ENCODE results near the gene ZNF700. TPM values are rescaled to one million over a fixed set of nuclear protein-coding genes. Genes with fewer than 3 reads are reported as not detected.
"Not testable (repeated sequence)": the region's sequence is repeated elsewhere in the genome, so short reads cannot be mapped to it uniquely, and the experiment has no call there.

The ZNF700 gene
- total RNA-seq, 1 experiment from 2014 or later: 9.3 TPM

DNA sequence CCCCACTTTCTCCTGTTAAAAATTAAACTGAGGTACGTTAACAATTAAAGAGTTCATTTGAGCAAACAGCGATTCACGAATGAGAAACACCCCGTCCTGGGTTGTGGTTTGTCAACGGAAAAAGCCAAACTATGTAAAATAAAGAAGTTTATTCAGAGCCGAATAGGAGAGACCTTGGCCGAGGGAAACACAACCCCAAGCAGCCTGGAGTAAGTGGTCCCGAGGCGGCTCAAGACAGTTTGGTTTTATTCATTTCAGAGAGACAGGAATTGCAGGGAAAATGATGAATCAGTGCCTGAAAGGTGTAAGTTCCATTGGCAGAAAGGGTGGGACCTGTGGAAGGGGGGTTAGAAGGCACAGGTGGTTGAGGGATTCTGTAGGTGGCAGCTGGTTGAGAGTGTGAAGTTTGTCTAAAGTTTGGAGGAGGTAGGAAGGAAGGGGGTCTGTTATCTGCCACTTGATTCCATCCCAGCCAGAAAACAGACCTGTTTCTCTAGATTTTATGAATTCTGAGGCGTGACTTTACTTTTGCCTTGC is 812 bp downstream of the ZNF700 start:
- H3K27me3 ChIP-seq (ENCODE audit: insufficient read depth, low read length); H3K9me3 ChIP-seq (ENCODE audit: control insufficient read depth in 1 of 2, insufficient read depth in 1 of 2, low read depth in 1 of 2, low read length in 2 of 2); H4K20me1 ChIP-seq (ENCODE audit: insufficient read depth); CTCF ChIA-PET; H3K36me3 ChIP-seq (ENCODE audit: control insufficient read depth in 1 of 2, insufficient read depth in 2 of 2, low read length in 2 of 2); DNase-seq (ENCODE audit: low read depth, low spot score); BruUV-seq (replicated peaks); H3K9me2 ChIP-seq (ENCODE audit: insufficient read depth); POLR2A ChIA-PET; H2AFZ ChIP-seq (ENCODE audit: low read depth, low read length, poor library complexity, severe bottlenecking); RAD21 ChIA-PET (ENCODE audit: low non-redundant PET in 1 of 2, low total read pairs in 2 of 2, uncharacterized antibody in 2 of 2, unreplicated experiment in 2 of 2); ATAC-seq: not testable (repeated sequence)
- Histone ChIP-seq H3K4me2 (ENCODE audit: low read length) (peak overlapping the region; percentile 94), H3K4me1 (ENCODE audit: control insufficient read depth in 1 of 2, insufficient read depth in 2 of 2, low read length in 2 of 2) (peaks cover 0 to 22% of the 10 kb centered on the region in 2 experiments; a peak in 2 of 4 replicates), H3K4me3 (replicated peaks in 1 of 2; ENCODE audit: low read depth in 1 of 2, low read length in 2 of 2) (peak overlapping the region; percentile 79 to 86), H3K9ac (ENCODE audit: low read length) (peak overlapping the region; percentile 83), H3K79me2 (ENCODE audit: insufficient read depth, low read length) (peaks cover 38% of the 10 kb centered on the region), H3K27ac (ENCODE audit: low read depth, low read length) (peak overlapping the region; percentile 94)
- intact Hi-C loops (cut with micrococcal nuclease): loop anchor here (10.0 kb wide), 1 partner anchor 739 kb away; the partner anchor contains the start of genes MAN2B1 and WDR83

DNA sequence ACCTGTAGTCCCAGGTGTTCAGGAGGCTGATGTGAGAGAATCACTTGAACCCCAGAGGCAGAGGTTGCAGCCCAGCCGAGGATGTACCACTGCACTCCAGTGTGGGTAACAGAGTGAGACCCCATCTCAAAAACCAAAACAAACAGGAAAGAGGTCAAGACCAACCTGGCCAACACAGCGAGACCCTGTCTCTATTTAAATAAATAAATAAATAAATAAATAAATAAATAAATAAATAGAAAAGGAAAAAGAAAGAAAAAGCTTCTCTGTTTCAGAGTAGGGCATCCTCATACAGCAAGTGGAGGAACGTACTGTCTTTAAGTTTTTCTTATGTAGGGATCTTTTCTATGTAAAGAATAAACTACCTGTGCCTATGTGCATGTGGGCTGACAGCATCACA is 2.3 kb downstream of the ZNF700 start:
- Histone ChIP-seq H3K27me3 (ENCODE audit: insufficient read depth, low read length) (no peaks in the 10 kb centered on the region), H3K36me3 (ENCODE audit: control insufficient read depth in 1 of 2, insufficient read depth in 2 of 2, low read length in 2 of 2) (0 out of 4 replicates have a peak, but pooled peaks cover 0 to 9% of the 10 kb centered on the region in 2 experiments), H3K4me1 (ENCODE audit: control insufficient read depth in 1 of 2, insufficient read depth in 2 of 2, low read length in 2 of 2) (peaks cover 0 to 22% of the 10 kb centered on the region in 2 experiments; a peak in 2 of 4 replicates), H2AFZ (ENCODE audit: low read depth, low read length, poor library complexity, severe bottlenecking) (no peak overlapping the region), H3K27ac (ENCODE audit: low read depth, low read length) (no peak overlapping the region), H3K9me2 (ENCODE audit: insufficient read depth) (no peaks in the 10 kb centered on the region), H3K4me2 (ENCODE audit: low read length) (no peak overlapping the region), H3K79me2 (ENCODE audit: insufficient read depth, low read length) (peaks cover 52% of the 10 kb centered on the region), H4K20me1 (ENCODE audit: insufficient read depth) (no peaks in the 10 kb centered on the region), H3K9ac (ENCODE audit: low read length) (no peak overlapping the region), H3K9me3 (ENCODE audit: control insufficient read depth in 1 of 2, insufficient read depth in 1 of 2, low read depth in 1 of 2, low read length in 2 of 2) (peaks cover 0 to 7% of the 10 kb centered on the region in 2 experiments; a peak in 2 of 4 replicates), H3K4me3 (replicated peaks in 1 of 2; ENCODE audit: low read depth in 1 of 2, low read length in 2 of 2) (no peak overlapping the region)
- ATAC-seq (no peak), DNase-seq (ENCODE audit: low read depth, low spot score) (no peak)
- POLR2A ChIA-PET: no interaction called here
- RAD21 ChIA-PET (ENCODE audit: low non-redundant PET in 1 of 2, low total read pairs in 2 of 2, uncharacterized antibody in 2 of 2, unreplicated experiment in 2 of 2): no interaction called here
- no TSS peak for BruUV-seq (replicated peaks)
- TF ChIP-seq CBX3 (IDR thresholded peaks at IDR 0.05; ENCODE audit: low read depth) (no peak), RAD21 (IDR thresholded peaks at IDR 0.05; ENCODE audit: low read depth) (no peak), SP1 (IDR thresholded peaks at IDR 0.05; ENCODE audit: low read depth) (no peak), JUND (IDR thresholded peaks at IDR 0.05) (no peak), EZH2 (IDR thresholded peaks at IDR 0.05) (no peak), POLR2A (IDR thresholded peaks at IDR 0.05; ENCODE audit: borderline replicate concordance, extremely low read depth, insufficient read depth, insufficient read length) (no peak), SIN3A (IDR thresholded peaks at IDR 0.05; ENCODE audit: low read depth) (no peak), YY1 (IDR thresholded peaks at IDR 0.05; ENCODE audit: extremely low read depth, insufficient replicate concordance, low read depth, low read length) (no peak), EZH2phosphoT487 (IDR thresholded peaks at IDR 0.05; ENCODE audit: borderline replicate concordance) (no peak)
- TF ChIP-seq, protein P1, sequence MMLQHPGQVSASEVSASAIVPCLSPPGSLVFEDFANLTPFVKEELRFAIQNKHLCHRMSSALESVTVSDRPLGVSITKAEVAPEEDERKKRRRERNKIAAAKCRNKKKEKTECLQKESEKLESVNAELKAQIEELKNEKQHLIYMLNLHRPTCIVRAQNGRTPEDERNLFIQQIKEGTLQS (IDR thresholded peaks at IDR 0.05): no peak
- TF ChIP-seq, protein P2, sequence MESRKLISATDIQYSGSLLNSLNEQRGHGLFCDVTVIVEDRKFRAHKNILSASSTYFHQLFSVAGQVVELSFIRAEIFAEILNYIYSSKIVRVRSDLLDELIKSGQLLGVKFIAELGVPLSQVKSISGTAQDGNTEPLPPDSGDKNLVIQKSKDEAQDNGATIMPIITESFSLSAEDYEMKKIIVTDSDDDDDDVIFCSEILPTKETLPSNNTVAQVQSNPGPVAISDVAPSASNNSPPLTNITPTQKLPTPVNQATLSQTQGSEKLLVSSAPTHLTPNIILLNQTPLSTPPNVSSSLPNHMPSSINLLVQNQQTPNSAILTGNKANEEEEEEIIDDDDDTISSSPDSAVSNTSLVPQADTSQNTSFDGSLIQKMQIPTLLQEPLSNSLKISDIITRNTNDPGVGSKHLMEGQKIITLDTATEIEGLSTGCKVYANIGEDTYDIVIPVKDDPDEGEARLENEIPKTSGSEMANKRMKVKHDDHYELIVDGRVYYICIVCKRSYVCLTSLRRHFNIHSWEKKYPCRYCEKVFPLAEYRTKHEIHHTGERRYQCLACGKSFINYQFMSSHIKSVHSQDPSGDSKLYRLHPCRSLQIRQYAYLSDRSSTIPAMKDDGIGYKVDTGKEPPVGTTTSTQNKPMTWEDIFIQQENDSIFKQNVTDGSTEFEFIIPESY (IDR thresholded peaks at IDR 0.05; ENCODE audit: extremely low read depth, insufficient replicate concordance, low read length): no peak
- TF ChIP-seq, protein P3, sequence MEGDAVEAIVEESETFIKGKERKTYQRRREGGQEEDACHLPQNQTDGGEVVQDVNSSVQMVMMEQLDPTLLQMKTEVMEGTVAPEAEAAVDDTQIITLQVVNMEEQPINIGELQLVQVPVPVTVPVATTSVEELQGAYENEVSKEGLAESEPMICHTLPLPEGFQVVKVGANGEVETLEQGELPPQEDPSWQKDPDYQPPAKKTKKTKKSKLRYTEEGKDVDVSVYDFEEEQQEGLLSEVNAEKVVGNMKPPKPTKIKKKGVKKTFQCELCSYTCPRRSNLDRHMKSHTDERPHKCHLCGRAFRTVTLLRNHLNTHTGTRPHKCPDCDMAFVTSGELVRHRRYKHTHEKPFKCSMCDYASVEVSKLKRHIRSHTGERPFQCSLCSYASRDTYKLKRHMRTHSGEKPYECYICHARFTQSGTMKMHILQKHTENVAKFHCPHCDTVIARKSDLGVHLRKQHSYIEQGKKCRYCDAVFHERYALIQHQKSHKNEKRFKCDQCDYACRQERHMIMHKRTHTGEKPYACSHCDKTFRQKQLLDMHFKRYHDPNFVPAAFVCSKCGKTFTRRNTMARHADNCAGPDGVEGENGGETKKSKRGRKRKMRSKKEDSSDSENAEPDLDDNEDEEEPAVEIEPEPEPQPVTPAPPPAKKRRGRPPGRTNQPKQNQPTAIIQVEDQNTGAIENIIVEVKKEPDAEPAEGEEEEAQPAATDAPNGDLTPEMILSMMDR (IDR thresholded peaks at IDR 0.05 in 2 of 3, conservative IDR thresholded peaks at IDR 0.05 in 1 of 3; ENCODE audit: borderline replicate concordance in 1 of 3, insufficient read depth in 1 of 3, low read depth in 2 of 3, low read length in 2 of 3): no peak
- CTCF ChIA-PET: no interaction called here
- intact Hi-C loops (cut with micrococcal nuclease): loop anchor here (10.0 kb wide), 1 partner anchor 738 kb away; the partner anchor contains the start of genes MAN2B1 and WDR83
